IMR-90 (cell line): Measurements from ENCODE around the gene HDAC8. TPM values are rescaled to one million over a fixed set of nuclear protein-coding genes. Genes with fewer than 3 reads are reported as not detected.

Experiments used
- ATAC-seq: fragments of 200-7000 bp; cut with Tn5 transposase; 2 replicates; pipeline ENCODE4 v1.9.1; 2020; ENCODE audit warnings: low read depth, mild to moderate bottlenecking, moderate library complexity
- BruUV-seq: library from RNA; stranded (reverse); fragments of 400-500 nt; replicated peaks from 2 replicates; lab custom pipeline; 2021; lab: Mats Ljungman, UMichigan
- CTCF ChIA-PET: fragments of 300-600 bp; formaldehyde crosslinking; extraction: SDS; loops from one replicate; lab custom pipeline; 2021; ENCODE audit warnings: antibody characterized with exemption; lab: Yijun Ruan, JAX
- POLR2A ChIA-PET: fragments of 300-600 bp; sonication (Branson Sonifier 250); formaldehyde crosslinking; loops from one replicate; lab custom pipeline; 2022; ENCODE audit warnings: antibody characterized with exemption; ENCODE audit not compliant: unreplicated experiment; lab: Charles Lee
- DNase-seq: peaks from one replicate; pipeline ENCODE4 v3.0.0; 2013
- H2AFZ ChIP-seq: replicated peaks from 2 replicates; pipeline ENCODE3; 2013; ENCODE audit warnings: low read length, mild to moderate bottlenecking; ENCODE audit not compliant: poor library complexity
- H2AK5ac ChIP-seq: 2 replicates; pipeline ENCODE4 v1.6.1; 2013; ENCODE audit warnings: low read depth, low read length, inconsistent platforms
- H2AK9ac ChIP-seq: replicated peaks from 2 replicates; pipeline ENCODE3; 2013; ENCODE audit warnings: mild to moderate bottlenecking, low read depth, low read length, moderate library complexity; ENCODE audit not compliant: poor library complexity
- H2BK120ac ChIP-seq: 2 replicates; pipeline ENCODE4 v1.6.1; 2013; ENCODE audit warnings: low read depth, low read length, inconsistent platforms
- H2BK15ac ChIP-seq: 3 replicates; pipeline ENCODE4 v1.6.1; 2013; ENCODE audit warnings: low read depth, low read length, inconsistent platforms
- H2BK20ac ChIP-seq: 2 replicates; pipeline ENCODE4 v1.6.1; 2013; ENCODE audit warnings: low read depth, mild to moderate bottlenecking, inconsistent platforms, low read length, moderate library complexity
- H2BK5ac ChIP-seq: 2 replicates; pipeline ENCODE4 v1.6.1; 2013; ENCODE audit warnings: mild to moderate bottlenecking, low read depth, low read length, inconsistent platforms; ENCODE audit not compliant: poor library complexity, severe bottlenecking
- H3K14ac ChIP-seq: replicated peaks from 2 replicates; pipeline ENCODE4 v1.6.1; 2013; ENCODE audit warnings: low read depth, low read length, inconsistent platforms
- H3K18ac ChIP-seq: 2 replicates; pipeline ENCODE4 v1.6.1; 2013; ENCODE audit warnings: low read depth, low read length, control low read depth
- H3K23ac ChIP-seq: 2 replicates; pipeline ENCODE4 v1.6.1; 2013; ENCODE audit warnings: low read depth, low read length, inconsistent platforms
- H3K27ac ChIP-seq: 2 replicates; pipeline ENCODE4 v1.5.1; 2013; ENCODE audit warnings: mild to moderate bottlenecking, control low read depth, low read length; ENCODE audit not compliant: insufficient read depth
- H3K27me3 ChIP-seq: 2 replicates; pipeline ENCODE4 v1.6.1; 2013; ENCODE audit warnings: low read length; ENCODE audit not compliant: control insufficient read depth, insufficient read depth
- H3K36me3 ChIP-seq: 2 replicates; pipeline ENCODE4 v1.6.1; 2013; ENCODE audit warnings: low read length, mixed read lengths; ENCODE audit not compliant: control insufficient read depth, insufficient read depth
- H3K4ac ChIP-seq: 2 replicates; pipeline ENCODE4 v1.6.1; 2013; ENCODE audit warnings: low read depth, low read length, inconsistent platforms
- H3K4me1 ChIP-seq: 2 replicates; pipeline ENCODE4 v1.6.1; 2013; ENCODE audit warnings: low read length, mixed read lengths; ENCODE audit not compliant: control insufficient read depth, insufficient read depth
- H3K4me2 ChIP-seq: 2 replicates; pipeline ENCODE4 v1.6.1; 2013; ENCODE audit warnings: low read depth, mild to moderate bottlenecking, control low read depth, low read length, moderate library complexity
- H3K4me3 ChIP-seq: 2 replicates; pipeline ENCODE4 v1.5.1; 2013; ENCODE audit warnings: low read depth, mild to moderate bottlenecking, control low read depth, low read length, moderate library complexity; ENCODE audit not compliant: insufficient read depth
- H3K56ac ChIP-seq: 2 replicates; pipeline ENCODE4 v1.6.1; 2013; ENCODE audit warnings: low read length, inconsistent platforms; ENCODE audit not compliant: insufficient read depth; ENCODE audit errors: extremely low read depth
- H3K79me1 ChIP-seq, 2 experiments: 2 replicates each; pipeline ENCODE4 v1.6.1; 2013; ENCODE audit warnings: low read length in 2 of 2, inconsistent platforms in 1 of 2, low read depth in 1 of 2
- H3K9ac ChIP-seq: 2 replicates; pipeline ENCODE4 v1.6.1; 2013; ENCODE audit warnings: low read depth, low read length, control low read depth
- H3K9me1 ChIP-seq: 2 replicates; pipeline ENCODE4 v1.6.1; 2013; ENCODE audit warnings: low read length, inconsistent platforms; ENCODE audit not compliant: insufficient read depth
- H3K9me3 ChIP-seq: 2 replicates; pipeline ENCODE4 v1.6.1; 2013; ENCODE audit warnings: low read length; ENCODE audit not compliant: control insufficient read depth, insufficient read depth
- H4K20me1 ChIP-seq: 2 replicates; pipeline ENCODE4 v1.6.1; 2013; ENCODE audit warnings: low read length, inconsistent platforms; ENCODE audit not compliant: insufficient read depth
- H4K5ac ChIP-seq: 2 replicates; pipeline ENCODE4 v1.6.1; 2013; ENCODE audit warnings: mild to moderate bottlenecking, low read depth, low read length, control low read depth
- H4K8ac ChIP-seq, 2 experiments: 2 replicates each; pipeline ENCODE4 v1.6.1; 2013; ENCODE audit warnings: low read depth in 2 of 2, low read length in 2 of 2, control low read depth in 1 of 2, inconsistent platforms in 1 of 2
- H4K91ac ChIP-seq: 2 replicates; pipeline ENCODE4 v1.6.1; 2013; ENCODE audit warnings: low read depth, low read length, inconsistent platforms; ENCODE audit not compliant: insufficient read depth
- BHLHE40 ChIP-seq: fragments of 150-350 bp; IDR thresholded peaks from 2 replicates; pipeline ENCODE4 v1.6.1; 2016; ENCODE audit warnings: mild to moderate bottlenecking, low read depth, low read length
- CEBPB ChIP-seq: IDR thresholded peaks from 2 replicates; pipeline ENCODE4 v1.6.1; 2012; ENCODE audit warnings: low read depth, low read length, improper control_type of control experiment
- FOS ChIP-seq: fragments of 150-350 bp; IDR thresholded peaks from 2 replicates; pipeline ENCODE4 v1.6.1; 2016; ENCODE audit warnings: low read depth, low read length
- MAFK ChIP-seq: IDR thresholded peaks from 2 replicates; pipeline ENCODE4 v1.6.1; 2012; ENCODE audit warnings: low read depth, low read length, improper control_type of control experiment
- MAZ ChIP-seq: IDR thresholded peaks from 2 replicates; pipeline ENCODE4 v1.6.1; 2012; ENCODE audit warnings: low read depth, mild to moderate bottlenecking, low read length, improper control_type of control experiment, moderate library complexity, borderline replicate concordance
- RAD21 ChIP-seq: IDR thresholded peaks from 2 replicates; pipeline ENCODE4 v1.6.1; 2012; ENCODE audit warnings: low read length, improper control_type of control experiment
- RFX5 ChIP-seq: IDR thresholded peaks from 2 replicates; pipeline ENCODE4 v1.8.0; 2012; ENCODE audit warnings: low read depth, mild to moderate bottlenecking, low read length, moderate library complexity
- SMC3 ChIP-seq: fragments of 150-350 bp; IDR thresholded peaks from 2 replicates; pipeline ENCODE4 v1.6.1; 2016; ENCODE audit warnings: low read depth, mild to moderate bottlenecking, antibody characterized with exemption, low read length, moderate library complexity
- USF2 ChIP-seq: fragments of 150-350 bp; IDR thresholded peaks from 2 replicates; pipeline ENCODE4 v1.6.1; 2017; ENCODE audit warnings: mild to moderate bottlenecking, antibody characterized with exemption, low read length, low read depth
- WGBS, 2 experiments: methylation state at CpG; one replicate each; pipeline versions ENCODE4 v1.1.5 to v1.1.7; 2013; ENCODE audit warnings: missing lambda C conversion rate in 2 of 2; ENCODE audit not compliant: insufficient read length in 1 of 2; ENCODE audit errors: extremely low coverage in 2 of 2; 5-methylcytosine and 5-hydroxymethylcytosine counted together
- dilution Hi-C: fragments of 300-500 bp; cut with HindIII; formaldehyde crosslinking; loops from one replicate; pipeline ENCODE4 v1.14.3; 2018; ENCODE audit warnings: low sequenced_read_pairs; ENCODE audit not compliant: unreplicated experiment
- in situ Hi-C: fragments of 300-500 bp; cut with MboI; formaldehyde crosslinking; loops from 3 replicates; pipeline ENCODE4 v1.14.3; 2019; ENCODE audit warnings: low sequenced_read_pairs, inconsistent platforms, mixed read lengths
- intact Hi-C: fragments of 100-400 bp; cut with micrococcal nuclease; formaldehyde crosslinking; loops from 2 replicates; pipeline ENCODE4 v1.10.0; 2022
- polyA plus RNA-seq, 3 experiments: library from polyadenylated mRNA; depleted of rRNA; stranded (reverse); fragments of >200 nt; gene quantifications; 2 replicates each; pipeline ENCODE4 v1.2.3, GENCODE V29; 2012; ENCODE audit warnings: low replicate concordance in 1 of 3
- total RNA-seq: library from RNA; depleted of rRNA; stranded (reverse); fragments of >200 nt; gene quantifications from 2 replicates; pipeline ENCODE4 v1.2.3, GENCODE V29; 2012
- TF ChIP-seq, protein P1 (sequence below): fragments of 150-350 bp; IDR thresholded peaks from 2 replicates; pipeline ENCODE4 v1.6.1; 2016; ENCODE audit warnings: low read depth, mild to moderate bottlenecking, low read length, moderate library complexity, borderline replicate concordance

HDAC8 gene
- total and polyA plus RNA-seq, 2 of the 4 experiments (the other 2 are of a cell fraction): 16.1 to 28.5 TPM

DNA sequence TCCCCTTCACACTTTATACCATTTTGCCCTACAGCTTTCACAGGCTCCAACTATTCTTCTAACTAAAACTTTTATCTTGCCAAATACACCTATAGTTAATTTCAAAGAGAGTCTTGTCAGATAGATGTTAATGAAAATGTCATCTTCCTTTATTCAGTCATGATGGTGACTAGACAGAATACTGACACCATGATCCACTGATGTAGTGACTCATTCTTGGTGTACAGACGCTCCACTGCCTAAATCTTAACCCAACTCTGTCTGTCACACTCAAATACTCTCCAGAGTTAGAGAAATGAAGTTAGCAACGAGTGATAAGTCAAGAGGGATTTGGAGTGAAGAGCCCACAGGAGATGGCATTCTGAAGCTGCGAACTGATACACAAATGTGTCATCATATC lies 32.1 kb upstream of the HDAC8 start:
- H3K27me3 ChIP-seq: peaks cover 6% of the 10 kb centered on the region
- H3K9me3 ChIP-seq: no peaks in the 10 kb centered on the region
- no peak overlapping the region for H4K5ac ChIP-seq
- H3K23ac ChIP-seq: no peak overlapping the region
- WGBS, 2 experiments: no CpG with 5 or more reads among the region's 3 CpGs
- no peak overlapping the region for H2AK5ac ChIP-seq
- dilution Hi-C loops: no loop called here
- H4K91ac ChIP-seq: no peak overlapping the region
- no peak overlapping the region for H2BK5ac ChIP-seq
- no peak overlapping the region for H3K9ac ChIP-seq
- no peaks in the 10 kb centered on the region for H3K36me3 ChIP-seq
- no peak overlapping the region for H2AK9ac ChIP-seq
- DNase-seq: no peak
- CTCF ChIA-PET: no interaction called here
- no peak overlapping the region for H3K14ac ChIP-seq
- no peak for TF ChIP-seq FOS
- no peak for TF ChIP-seq SMC3
- TF ChIP-seq BHLHE40: no peak
- no peak for TF ChIP-seq CEBPB
- no peak for TF ChIP-seq RAD21
- TF ChIP-seq MAZ: no peak
- no peak for TF ChIP-seq RFX5
- TF ChIP-seq, protein P1, sequence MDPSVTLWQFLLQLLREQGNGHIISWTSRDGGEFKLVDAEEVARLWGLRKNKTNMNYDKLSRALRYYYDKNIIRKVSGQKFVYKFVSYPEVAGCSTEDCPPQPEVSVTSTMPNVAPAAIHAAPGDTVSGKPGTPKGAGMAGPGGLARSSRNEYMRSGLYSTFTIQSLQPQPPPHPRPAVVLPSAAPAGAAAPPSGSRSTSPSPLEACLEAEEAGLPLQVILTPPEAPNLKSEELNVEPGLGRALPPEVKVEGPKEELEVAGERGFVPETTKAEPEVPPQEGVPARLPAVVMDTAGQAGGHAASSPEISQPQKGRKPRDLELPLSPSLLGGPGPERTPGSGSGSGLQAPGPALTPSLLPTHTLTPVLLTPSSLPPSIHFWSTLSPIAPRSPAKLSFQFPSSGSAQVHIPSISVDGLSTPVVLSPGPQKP: no peak
- no peak for TF ChIP-seq MAFK
- TF ChIP-seq USF2: no peak
- POLR2A ChIA-PET: no interaction called here
- H3K27ac ChIP-seq: no peak overlapping the region
- H3K4me1 ChIP-seq: no peaks in the 10 kb centered on the region
- H3K4me2 ChIP-seq: no peak overlapping the region
- H2BK20ac ChIP-seq: no peak overlapping the region
- in situ Hi-C loops: loop anchor here (10.0 kb wide), 1 partner anchor 110 kb away; the partner anchor contains the start of gene PHKA1
- no peak overlapping the region for H3K4ac ChIP-seq
- no peaks in the 10 kb centered on the region for H3K9me1 ChIP-seq
- intact Hi-C loops: no loop called here
- H4K8ac ChIP-seq: no peak overlapping the region
- H3K4me3 ChIP-seq: no peak overlapping the region
- H2BK120ac ChIP-seq: no peak overlapping the region
- no peaks in the 10 kb centered on the region for H3K79me1 ChIP-seq
- H2AFZ ChIP-seq: no peak overlapping the region
- no peaks in the 10 kb centered on the region for H4K20me1 ChIP-seq
- H3K18ac ChIP-seq: no peak overlapping the region
- BruUV-seq: no TSS peak
- ATAC-seq: no peak
- no peak overlapping the region for H2BK15ac ChIP-seq
- H3K56ac ChIP-seq: no peak overlapping the region
